ENCODE results near the gene MTHFSD. TPM values are rescaled to one million over a fixed set of nuclear protein-coding genes. Genes with fewer than 3 reads are reported as not detected.

Gene MTHFSD
- total RNA-seq, 2 experiments from 2014 or later = 7.3 to 7.9 TPM

GRCh38 chr16:86556576-86556975, 1.5 kb upstream of the MTHFSD start:
- peaks cover 29% of the 10 kb centered on the region for H3K4me1 Mint-ChIP-seq (ENCODE audit: low read depth)
- Histone ChIP-seq H3K36me3 (ENCODE audit: insufficient read depth, low read length) (peaks cover 6% of the 10 kb centered on the region), H3K27ac (ENCODE audit: low read depth in 1 of 2, low read length in 2 of 2) (no peak overlapping the region), H3K4me1 (ENCODE audit: insufficient read depth, low read length) (peaks cover 22% of the 10 kb centered on the region), H3K9me3 (ENCODE audit: control insufficient read depth in 1 of 2, insufficient read depth in 1 of 2, low read length in 2 of 2) (no peaks in the 10 kb centered on the region), H3K27me3 (ENCODE audit: control insufficient read depth in 1 of 2, insufficient read depth in 2 of 2, low read length in 2 of 2) (peaks cover 3 to 18% of the 10 kb centered on the region in 2 experiments), H3K4me3 (ENCODE audit: low read length) (no peak overlapping the region)
- H3K9me3 Mint-ChIP-seq = no peaks in the 10 kb centered on the region
- ChIA-PET CTCF (no interaction called here), POLR2A (no interaction called here)
- H3K36me3 Mint-ChIP-seq (ENCODE audit: low read depth) = peaks cover 23% of the 10 kb centered on the region
- DNase-seq (no peak), ATAC-seq (ENCODE audit: poor library complexity) (no peak)
- peaks cover 34% of the 10 kb centered on the region for H3K27me3 Mint-ChIP-seq
- intact Hi-C loops (cut with DNase I, micrococcal nuclease) = loop anchor here in 1 of 2 experiments (10.0 kb wide), 2 partner anchors 762 to 1398 kb away; partner anchors contain the start of genes BANP, COX4I1 and EMC8
- TF ChIP-seq CTCF (IDR thresholded peaks at IDR 0.05) = no peak
- H3K4me3 Mint-ChIP-seq = peak overlapping the region; percentile 99
- H3K27ac Mint-ChIP-seq = peak overlapping the region; percentile 99

- Mint-ChIP-seq H3K27ac (peak overlapping the region; percentile 99), H3K4me3 (peak overlapping the region; percentile 99), H3K9me3 (no peaks in the 10 kb centered on the region), H3K27me3 (peaks cover 27% of the 10 kb centered on the region), H3K4me1 (ENCODE audit: low read depth) (peaks cover 29% of the 10 kb centered on the region), H3K36me3 (ENCODE audit: low read depth) (peaks cover 25% of the 10 kb centered on the region)
- ChIA-PET CTCF (no interaction called here), POLR2A (no interaction called here)
- no peak for DNase-seq
- H3K4me3 ChIP-seq (ENCODE audit: low read length) = peak overlapping the region; percentile 96
- H3K27me3 ChIP-seq (ENCODE audit: control insufficient read depth in 1 of 2, insufficient read depth in 2 of 2, low read length in 2 of 2) = peaks cover 3 to 18% of the 10 kb centered on the region in 2 experiments
- intact Hi-C loops (cut with DNase I, micrococcal nuclease) = loop anchor here in 1 of 2 experiments (10.0 kb wide), 2 partner anchors 761 to 1399 kb away; partner anchors contain the start of genes BANP, COX4I1 and EMC8
- no peak for TF ChIP-seq CTCF (IDR thresholded peaks at IDR 0.05)
- peak overlapping the region in 1 of 2 donors; percentile 93 for H3K27ac ChIP-seq (ENCODE audit: low read depth in 1 of 2, low read length in 2 of 2)
- H3K36me3 ChIP-seq (ENCODE audit: insufficient read depth, low read length) = peaks cover 8% of the 10 kb centered on the region
- H3K9me3 ChIP-seq (ENCODE audit: control insufficient read depth in 1 of 2, insufficient read depth in 1 of 2, low read length in 2 of 2) = no peaks in the 10 kb centered on the region
- no peak for ATAC-seq (ENCODE audit: poor library complexity)
- peaks cover 22% of the 10 kb centered on the region for H3K4me1 ChIP-seq (ENCODE audit: insufficient read depth, low read length)
Measured at GRCh38 chr16:86555704-86556075, 655 bp upstream of the MTHFSD start.

- H3K36me3 Mint-ChIP-seq (ENCODE audit: low read depth) = peaks cover 29% of the 10 kb centered on the region
- peaks cover 13% of the 10 kb centered on the region for H3K36me3 ChIP-seq (ENCODE audit: insufficient read depth, low read length)
- POLR2A ChIA-PET = no interaction called here
- CTCF ChIA-PET = no interaction called here
- peak overlapping the region; percentile 99 for H3K27ac Mint-ChIP-seq
- no peak for ATAC-seq (ENCODE audit: poor library complexity)
- peaks cover 20% of the 10 kb centered on the region for H3K27me3 Mint-ChIP-seq
- H3K4me3 Mint-ChIP-seq = peak overlapping the region; percentile 99
- H3K4me1 Mint-ChIP-seq (ENCODE audit: low read depth) = peaks cover 29% of the 10 kb centered on the region
- H3K4me1 ChIP-seq (ENCODE audit: insufficient read depth, low read length) = peaks cover 22% of the 10 kb centered on the region
- H3K27ac ChIP-seq (ENCODE audit: low read depth in 1 of 2, low read length in 2 of 2) = peak overlapping the region; percentile 77 to 93
- peak overlapping the region; percentile 96 for H3K4me3 ChIP-seq (ENCODE audit: low read length)
- H3K9me3 ChIP-seq (ENCODE audit: control insufficient read depth in 1 of 2, insufficient read depth in 1 of 2, low read length in 2 of 2) = no peaks in the 10 kb centered on the region
- H3K9me3 Mint-ChIP-seq = no peaks in the 10 kb centered on the region
- DNase-seq = no peak
- peaks cover 3 to 10% of the 10 kb centered on the region in 2 experiments for H3K27me3 ChIP-seq (ENCODE audit: control insufficient read depth in 1 of 2, insufficient read depth in 2 of 2, low read length in 2 of 2)
- TF ChIP-seq CTCF (IDR thresholded peaks at IDR 0.05) = no peak
- intact Hi-C loops (cut with DNase I, micrococcal nuclease) = loop anchor here in 1 of 2 experiments (5.0 to 10.0 kb wide), 3 partner anchors 760 to 1400 kb away; partner anchors contain the start of genes BANP, COX4I1, EMC8 and GINS2
Measured at GRCh38 chr16:86554599-86554916, 477 bp downstream of the MTHFSD start.
